ENCODE results near the gene OR6V1. TPM values are rescaled to one million over a fixed set of nuclear protein-coding genes. Genes with fewer than 3 reads are reported as not detected.

The OR6V1 gene
- total RNA-seq, 1 experiment from 2014 or later = not detected

- Mint-ChIP-seq H3K27me3 (ENCODE audit: low read depth) (peaks cover 11% of the 10 kb centered on the region), H3K9me3 (peaks cover 9% of the 10 kb centered on the region; the same call in 1 of the 2 replicates), H3K36me3 (0 out of 2 replicates have a peak, but pooled peaks cover 4% of the 10 kb centered on the region), H3K4me3 (no peak overlapping the region; the same call in 1 of the 2 replicates), H3K4me1 (peaks cover 4% of the 10 kb centered on the region), H3K27ac (no peak overlapping the region)
- ChIA-PET POLR2A (no interaction called here), CTCF (interaction anchor here (0.6 to 18.8 kb wide), 28 partner anchors 13 to 446 kb away, joined by 3 to 346 read pairs (median 4); partner anchors contain the start of genes EPHB6, KEL, TRPV5 and TRPV6)
- ATAC-seq (peak; percentile 11; the same call in 1 of the 2 replicates), DNase-seq (ENCODE audit: low spot score) (no peak)
- TF ChIP-seq ELF4 (CRISPR knock-in tag; IDR thresholded peaks at IDR 0.05; ENCODE audit: low read depth) (no peak), GTF2I (CRISPR knock-in tag; conservative IDR thresholded peaks at IDR 0.05) (no peak), CTCF (IDR thresholded peaks at IDR 0.05) (peak; percentile 62), ZNF317 (CRISPR knock-in tag; IDR thresholded peaks at IDR 0.05; ENCODE audit: borderline replicate concordance, low read depth) (no peak), RELA (CRISPR knock-in tag; IDR thresholded peaks at IDR 0.05; ENCODE audit: borderline replicate concordance) (no peak), TP53 (CRISPR knock-in tag; IDR thresholded peaks at IDR 0.05) (no peak), SMAD3 (CRISPR knock-in tag; IDR thresholded peaks at IDR 0.05; ENCODE audit: borderline replicate concordance) (no peak), PREB (CRISPR knock-in tag; IDR thresholded peaks at IDR 0.05; ENCODE audit: borderline replicate concordance) (no peak)
These were observed 48.6 kb upstream of the OR6V1 start for GRCh38 chr7:143003393-143004051.

GRCh38 chr7:143005632-143006260, 46.4 kb upstream of the OR6V1 start:
- CTCF ChIA-PET = interaction anchor here (1.1 to 18.8 kb wide), 2 partner anchors 96 to 209 kb away, joined by 3 to 346 read pairs; no protein-coding TSS in a partner anchor
- peaks cover 9% of the 10 kb centered on the region; the same call in 1 of the 2 replicates for H3K9me3 Mint-ChIP-seq
- peaks cover 11% of the 10 kb centered on the region for H3K27me3 Mint-ChIP-seq (ENCODE audit: low read depth)
- TF ChIP-seq ZNF232 (CRISPR knock-in tag; IDR thresholded peaks at IDR 0.05) (no peak), FOXP1 (CRISPR knock-in tag; IDR thresholded peaks at IDR 0.05; ENCODE audit: borderline replicate concordance) (no peak), E2F4 (CRISPR knock-in tag; IDR thresholded peaks at IDR 0.05; ENCODE audit: borderline replicate concordance, low read depth) (no peak), EMX1 (CRISPR knock-in tag; IDR thresholded peaks at IDR 0.05) (no peak), PREB (CRISPR knock-in tag; IDR thresholded peaks at IDR 0.05; ENCODE audit: borderline replicate concordance) (no peak), ESRRA (CRISPR knock-in tag; IDR thresholded peaks at IDR 0.05; ENCODE audit: borderline replicate concordance) (no peak), ERG (CRISPR knock-in tag; IDR thresholded peaks at IDR 0.05) (no peak)
- POLR2A ChIA-PET = no interaction called here
- no peak overlapping the region for H3K4me3 Mint-ChIP-seq
- no peak for DNase-seq (ENCODE audit: low spot score)
- H3K27ac Mint-ChIP-seq = no peak overlapping the region
- H3K4me1 Mint-ChIP-seq = peaks cover 4% of the 10 kb centered on the region
- ATAC-seq = no peak
- H3K36me3 Mint-ChIP-seq = 0 out of 2 replicates have a peak, but pooled peaks cover 4% of the 10 kb centered on the region
